GM13976 (cell line): ENCODE results near the gene MRPL34.
A peak's percentile ranks its signal among the peaks of the same experiment; 100 is the strongest.

Source experiments
- DNase-seq: peaks from one replicate; pipeline ENCODE4 v3.0.0; 2012; ENCODE audit warnings: low spot score
- CTCF ChIP-seq: IDR thresholded peaks from 2 replicates; pipeline ENCODE4 v1.5.1; 2012; ENCODE audit warnings: borderline replicate concordance, mild to moderate bottlenecking; ENCODE audit not compliant: insufficient read depth; ENCODE audit errors: extremely low read depth, missing control alignments, control extremely low read depth
- in situ Hi-C: fragments of 300-500 bp; cut with MboI; formaldehyde crosslinking; loops from one replicate; pipeline ENCODE4 v1.12.0; 2022; ENCODE audit warnings: low sequenced_read_pairs, mixed read lengths, inconsistent platforms; ENCODE audit not compliant: unreplicated experiment

The MRPL34 gene

GRCh38 chr19:17327654-17328516 lies 22.2 kb downstream of the MRPL34 start:
- in situ Hi-C loops = no loop called here
- TF ChIP-seq CTCF = no peak
- peak; percentile 87 for DNase-seq

DNA sequence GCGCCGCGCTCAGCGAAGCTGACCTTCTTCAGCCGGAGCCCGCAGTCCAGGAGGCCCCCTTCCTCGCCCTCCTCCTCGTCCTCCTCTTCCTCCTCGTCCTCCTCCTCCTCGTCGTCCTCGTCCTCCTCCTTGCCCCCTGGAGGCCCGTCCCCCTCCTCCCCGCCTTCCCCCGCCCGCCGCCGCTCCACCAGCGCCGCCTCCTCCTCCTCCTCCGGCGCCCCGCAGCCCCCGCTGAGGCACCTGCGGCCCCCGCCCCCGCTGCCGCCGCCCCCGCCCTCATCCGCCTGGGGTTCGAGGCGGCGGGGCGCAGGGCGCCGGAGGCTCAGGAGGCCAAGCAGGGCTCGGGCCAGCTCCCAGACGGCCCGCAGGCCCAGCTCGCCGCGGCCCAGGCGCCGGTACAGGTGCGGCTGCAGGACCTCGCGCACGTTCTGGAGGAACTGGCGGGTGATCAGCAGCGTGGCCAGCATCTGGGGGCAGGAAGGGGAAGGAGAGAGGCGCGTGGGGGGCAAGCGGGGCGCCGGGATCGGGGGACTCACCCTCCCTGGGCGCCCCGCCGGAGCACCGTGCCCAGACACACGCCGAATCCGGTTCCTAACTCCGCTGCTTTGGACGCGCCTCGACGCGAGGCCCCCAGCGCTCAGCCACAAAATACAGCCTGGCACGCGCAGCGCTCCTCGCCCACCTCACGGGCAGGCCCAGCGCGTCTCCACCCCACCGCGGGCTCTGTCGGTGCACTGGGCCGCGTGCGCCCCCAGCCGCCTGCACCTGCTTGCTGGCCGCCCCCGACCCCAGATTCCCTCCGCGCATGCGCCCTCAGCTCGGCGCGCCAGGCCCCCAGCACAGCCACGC lies 23.1 kb downstream of the MRPL34 start:
- in situ Hi-C loops = no loop called here
- TF ChIP-seq CTCF = no peak
- peak; percentile 66 for DNase-seq

GRCh38 chr19:17329366-17330261 lies 23.9 kb downstream of the MRPL34 start:
- no peak for DNase-seq
- in situ Hi-C loops = no loop called here
- TF ChIP-seq CTCF = no peak

GRCh38 chr19:17330262-17331044 lies 24.8 kb downstream of the MRPL34 start:
- TF ChIP-seq CTCF = no peak
- no peak for DNase-seq
- in situ Hi-C loops = no loop called here

DNA sequence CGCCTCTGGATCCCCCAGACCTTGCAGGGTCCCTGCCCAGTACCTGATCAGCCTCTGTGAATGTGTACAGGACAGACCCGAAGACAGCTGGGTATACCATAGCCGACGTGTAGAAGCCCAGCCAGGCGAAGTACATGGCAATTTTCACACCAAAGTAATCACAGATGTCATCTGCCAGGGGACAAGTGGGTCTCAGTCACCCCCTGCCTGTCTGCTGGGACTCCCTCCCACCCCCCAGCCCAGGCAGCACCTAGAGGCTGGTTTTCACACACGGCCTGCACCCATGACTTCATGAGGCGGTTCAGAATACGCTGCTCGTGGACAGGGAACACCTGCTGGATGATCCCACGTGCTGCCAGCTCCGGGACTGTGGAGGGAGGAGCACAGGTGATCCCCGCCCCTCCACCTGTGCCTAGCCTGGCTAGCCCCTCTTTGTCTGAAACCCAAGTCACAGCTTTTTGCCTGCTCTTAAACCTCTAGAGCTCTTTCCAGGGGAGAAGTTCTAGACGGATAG lies 25.4 kb downstream of the MRPL34 start:
- TF ChIP-seq CTCF = no peak
- DNase-seq = no peak
- in situ Hi-C loops = no loop called here

DNA sequence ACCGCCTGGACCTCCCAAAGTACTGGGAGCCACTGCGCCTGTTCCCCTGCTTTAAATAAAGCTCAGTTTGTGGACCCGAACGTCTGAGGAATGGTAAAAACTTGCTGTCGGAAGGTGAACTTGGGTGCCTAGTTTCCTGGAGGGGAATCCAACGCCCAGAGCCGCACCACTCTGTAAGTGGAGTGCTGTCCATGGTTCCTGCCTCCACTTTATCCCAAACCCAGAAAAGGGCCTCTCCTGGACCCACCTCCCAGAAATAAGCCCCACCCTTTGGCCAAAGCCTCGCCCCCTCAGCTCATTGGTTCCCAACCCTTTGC lies 26.6 kb downstream of the MRPL34 start:
- TF ChIP-seq CTCF = no peak
- no peak for DNase-seq
- in situ Hi-C loops = no loop called here
